T follicular helper cell (primary cell): ENCODE results near the gene C4orf50.
"Not testable (repeated sequence)": the region's sequence is repeated elsewhere in the genome, so short reads cannot be mapped to it uniquely, and the experiment has no call there.

Experiments
- DNase-seq: peaks from one replicate; pipeline ENCODE4 v3.0.0-alpha.2; 2020; ENCODE audit warnings: low read depth

C4orf50 gene

GRCh38 chr4:5857199-5857598 lies 161.0 kb downstream of the C4orf50 start:
- no peak for DNase-seq

GRCh38 chr4:5856362-5856761 lies 161.9 kb downstream of the C4orf50 start:
- not testable (repeated sequence) for DNase-seq

DNA sequence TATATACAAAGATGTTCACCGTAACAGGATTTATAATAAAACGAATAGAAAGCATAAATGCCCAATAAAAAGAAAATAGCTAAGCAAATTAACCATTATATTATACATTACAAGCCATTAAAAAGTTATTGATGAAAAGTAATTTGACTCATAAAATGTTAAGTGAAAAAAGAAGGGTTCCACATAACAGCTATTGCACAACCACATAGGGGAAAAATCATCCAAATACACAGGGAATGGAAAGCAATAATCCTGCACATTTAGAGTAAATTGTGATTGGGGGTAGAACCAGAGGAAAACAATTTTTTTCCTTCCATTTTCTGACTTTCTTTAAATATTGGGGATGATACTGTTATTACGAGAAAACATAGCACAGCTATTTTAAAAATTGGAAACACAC lies 163.3 kb downstream of the C4orf50 start:
- DNase-seq: no peak

GRCh38 chr4:5852523-5853202 lies 165.6 kb downstream of the C4orf50 start:
- no peak for DNase-seq

GRCh38 chr4:5851637-5852301 lies 166.5 kb downstream of the C4orf50 start:
- no peak for DNase-seq
